A549 (cell line): ENCODE data around the gene KCNB1. TPM values are rescaled to one million over a fixed set of nuclear protein-coding genes. Genes with fewer than 3 reads are reported as not detected.

Source experiments
- ATAC-seq, 2 experiments: fragments of 200-7000 bp in 1 of 2; fragments of >200 bp in 1 of 2; cut with Nextera tagmentation in 1 of 2; cut with Tn5 transposase in 1 of 2; 3 replicates each; pipeline versions ENCODE4 v1.8.0 to v1.9.1; 2018 to 2020; ENCODE audit warnings: mild to moderate bottlenecking in 1 of 2, moderate library complexity in 1 of 2
- CTCF ChIA-PET: fragments of 300-600 bp; sonication (Branson Sonifier 250); formaldehyde crosslinking; extraction: SDS; loops from one replicate; lab custom pipeline; 2021; ENCODE audit warnings: antibody characterized with exemption, inconsistent platforms; lab: Yijun Ruan, JAX
- POLR2A ChIA-PET: fragments of 350-600 bp; formaldehyde crosslinking; extraction: SDS; loops from one replicate; lab custom pipeline; 2021; ENCODE audit warnings: antibody characterized with exemption, inconsistent platforms; lab: Yijun Ruan, JAX
- DNase-seq, 2 experiments: peaks; one replicate each; pipeline versions ENCODE4 v3.0.0 to v3.0.0-alpha.2; 2011 to 2016; ENCODE audit warnings: low read depth in 1 of 2, low spot score in 1 of 2
- FAIRE-seq: peaks from 2 replicates; lab custom pipeline; 2011; peaks lifted over from hg19 to GRCh38; lab: Jason Lieb, UNC
- H3K27ac ChIP-seq, 2 experiments: fragments of >200 bp; sonication (Bioruptor Twin); formaldehyde crosslinking; 3 replicates each; pipeline ENCODE4 v1.5.1; 2016 to 2017
- H3K4me1 ChIP-seq: fragments of >200 bp; sonication (Bioruptor Twin); formaldehyde crosslinking; 3 replicates; pipeline ENCODE4 v1.6.1; 2016
- H3K4me2 ChIP-seq: fragments of >200 bp; sonication (Bioruptor Twin); formaldehyde crosslinking; 3 replicates; pipeline ENCODE4 v1.6.1; 2016
- H3K4me3 ChIP-seq: fragments of >200 bp; sonication (Bioruptor Twin); formaldehyde crosslinking; 3 replicates; pipeline ENCODE4 v1.5.1; 2016
- H3K9me3 ChIP-seq: fragments of >200 bp; sonication (Bioruptor Twin); formaldehyde crosslinking; 3 replicates; pipeline ENCODE4 v1.6.1; 2016
- BHLHE40 ChIP-seq: IDR thresholded peaks from 2 replicates; pipeline ENCODE4 v1.6.1; 2012; ENCODE audit warnings: low read depth, low read length, inconsistent platforms
- CTCF ChIP-seq: fragments of >200 bp; sonication (Bioruptor Twin); formaldehyde crosslinking; IDR thresholded peaks from 3 replicates; pipeline ENCODE4 v1.5.1; 2016
- E2F6 ChIP-seq: IDR thresholded peaks from 2 replicates; pipeline ENCODE4 v1.6.1; 2012; ENCODE audit warnings: low read depth, borderline replicate concordance
- EHF ChIP-seq: fragments of 250-450 bp; sonication (Bioruptor Pico); IDR thresholded peaks from 2 replicates; pipeline ENCODE4 v1.5.0; 2020; ENCODE audit warnings: mild to moderate bottlenecking
- ESRRA ChIP-seq: fragments of 150-350 bp; IDR thresholded peaks from 2 replicates; pipeline ENCODE4 v1.6.1; 2014; ENCODE audit warnings: mild to moderate bottlenecking, low read length, borderline replicate concordance
- HES2 ChIP-seq: fragments of >200 bp; sonication (Bioruptor Twin); formaldehyde crosslinking; IDR thresholded peaks from 2 replicates; pipeline ENCODE4 v1.6.1; 2016
- HOXB5 ChIP-seq: fragments of 250-450 bp; sonication (Bioruptor Pico); IDR thresholded peaks from 2 replicates; pipeline ENCODE4 v1.5.0; 2020; ENCODE audit warnings: mild to moderate bottlenecking, moderate library complexity
- KDM1A ChIP-seq: fragments of 200-600 bp; sonication (generic); IDR thresholded peaks from 2 replicates; pipeline ENCODE4 v1.6.1; 2016; ENCODE audit warnings: low read depth, mild to moderate bottlenecking
- MAFK ChIP-seq: fragments of 450-650 bp; IDR thresholded peaks from 2 replicates; pipeline ENCODE4 v1.6.1; 2014; ENCODE audit not compliant: partially characterized antibody
- MAX ChIP-seq: IDR thresholded peaks from 2 replicates; pipeline ENCODE4 v1.6.1; 2012
- MAZ ChIP-seq: fragments of 150-350 bp; IDR thresholded peaks from 2 replicates; pipeline ENCODE4 v1.6.1; 2014; ENCODE audit warnings: antibody characterized with exemption, low read depth, low read length, borderline replicate concordance
- MYC ChIP-seq: IDR thresholded peaks from 2 replicates; pipeline ENCODE4 v1.6.1; 2012; ENCODE audit warnings: mild to moderate bottlenecking, inconsistent platforms, low read length, improper control_type of control experiment, borderline replicate concordance
- NFE2L2 ChIP-seq: fragments of 150-350 bp; conservative IDR thresholded peaks from 2 replicates; pipeline ENCODE4 v1.6.1; 2014; ENCODE audit warnings: low read length
- NR3C1 ChIP-seq: fragments of >200 bp; sonication (Bioruptor Twin); formaldehyde crosslinking; IDR thresholded peaks from 3 replicates; pipeline ENCODE4 v1.6.1; 2017
- PBX3 ChIP-seq: IDR thresholded peaks from 2 replicates; pipeline ENCODE4 v1.6.1; 2012
- PHF8 ChIP-seq: fragments of 200-600 bp; sonication (generic); IDR thresholded peaks from 2 replicates; pipeline ENCODE4 v1.6.1; 2016; ENCODE audit warnings: low read depth, mild to moderate bottlenecking, antibody characterized with exemption, moderate library complexity, borderline replicate concordance
- TP53 ChIP-seq: fragments of 250-450 bp; sonication (Bioruptor Pico); IDR thresholded peaks from 2 replicates; pipeline ENCODE4 v1.5.0; 2021; ENCODE audit warnings: mild to moderate bottlenecking, moderate library complexity
- USF2 ChIP-seq: fragments of 450-650 bp; IDR thresholded peaks from 2 replicates; pipeline ENCODE4 v1.6.1; 2014; ENCODE audit warnings: antibody characterized with exemption
- ZFP36 ChIP-seq: fragments of 450-650 bp; IDR thresholded peaks from 2 replicates; pipeline ENCODE4 v1.6.1; 2014; ENCODE audit warnings: borderline replicate concordance; ENCODE audit not compliant: partially characterized antibody
- WGBS: methylation state at CpG from one replicate; pipeline ENCODE4 v1.1.6; 2017; ENCODE audit errors: missing lambda C conversion rate; 5-methylcytosine and 5-hydroxymethylcytosine counted together
- polyA plus RNA-seq, 4 experiments: library from polyadenylated mRNA; depleted of rRNA in 3 of 4; stranded (reverse); fragments of >200 nt; fragmentation: RNase III in 1 of 4; extraction: RNeasy Plus Mini Kit Qiagen cat#74134 plus additional on column Dnase treatment in 1 of 4; gene quantifications; 2 replicates in 3 of 4; 3 replicates in 1 of 4; pipeline ENCODE4 v1.2.3, GENCODE V29; 2011 to 2017

KCNB1 gene
- polyA plus RNA-seq, 2 of the 4 experiments (the other 2 are of a cell fraction) = 0.12 to 0.28 TPM

GRCh38 chr20:49427751-49428518 lies 54.5 kb downstream of the KCNB1 start:
- DNase-seq = no peak
- no peaks in the 10 kb centered on the region for H3K9me3 ChIP-seq
- no peak for ATAC-seq
- 64% methylated on average over 13 of the region's 13 CpGs for WGBS
- H3K4me3 ChIP-seq = no peak overlapping the region
- TF ChIP-seq TP53 (CRISPR knock-in tag) (no peak), MYC (no peak), HOXB5 (no peak), NR3C1 (no peak), PHF8 (no peak), ZFP36 (no peak), HES2 (no peak), MAX (no peak), CTCF (no peak), MAFK (no peak), BHLHE40 (no peak), NFE2L2 (no peak), MAZ (no peak)
- no peak overlapping the region for H3K27ac ChIP-seq
- H3K4me1 ChIP-seq = peaks cover 12% of the 10 kb centered on the region
- ChIA-PET POLR2A (no interaction called here), CTCF (interaction anchor here (1.5 to 2.1 kb wide), 2 partner anchors 10 to 56 kb away, joined by 3 to 7 read pairs; no protein-coding TSS in a partner anchor)
- FAIRE-seq = no peak
- H3K4me2 ChIP-seq = no peak overlapping the region

- TF ChIP-seq E2F6 = no peak
- no peak for TF ChIP-seq EHF (CRISPR knock-in tag)
- TF ChIP-seq USF2 = no peak
- no peak for TF ChIP-seq ESRRA
- TF ChIP-seq PBX3 = no peak
- TF ChIP-seq KDM1A = no peak
- H3K9me3 ChIP-seq = no peaks in the 10 kb centered on the region
- peaks cover 12% of the 10 kb centered on the region for H3K4me1 ChIP-seq
- H3K4me3 ChIP-seq = no peak overlapping the region
- no peak for ATAC-seq
- H3K4me2 ChIP-seq = no peak overlapping the region
- H3K27ac ChIP-seq = no peak overlapping the region
- CTCF ChIA-PET = interaction anchor here (1.0 to 3.5 kb wide), 6 partner anchors 9 to 107 kb away, joined by 3 to 19 read pairs (median 4); no protein-coding TSS in a partner anchor
- POLR2A ChIA-PET = no interaction called here
- no peak for FAIRE-seq
- no peak for DNase-seq
- no CpG with 5 or more reads among the region's 1 CpG for WGBS
These were observed 55.6 kb downstream of the KCNB1 start for GRCh38 chr20:49426873-49427272.
